OCI-LY1 (cell line): ENCODE data around the gene DGKG.

Experiments
- H2AFZ ChIP-seq: fragments of 200-600 bp; sonication (generic), shearing (Covaris generic); 2 replicates; pipeline ENCODE4 v1.6.0; 2014; ENCODE audit warnings: antibody characterized with exemption, mild to moderate bottlenecking, low read length
- H3F3A ChIP-seq: fragments of 200-600 bp; sonication (generic), shearing (Covaris generic); 2 replicates; pipeline ENCODE4 v1.6.0; 2014; ENCODE audit warnings: mild to moderate bottlenecking, antibody characterized with exemption, low read length, moderate library complexity; ENCODE audit not compliant: insufficient read depth
- H3K27ac ChIP-seq: fragments of 200-600 bp; sonication (generic); 2 replicates; pipeline ENCODE4 v1.5.1; 2014; ENCODE audit warnings: low read length, mixed run types, mild to moderate bottlenecking, low read depth; ENCODE audit not compliant: poor library complexity, severe bottlenecking
- H3K27me3 ChIP-seq: fragments of 200-600 bp; sonication (generic); 2 replicates; pipeline ENCODE4 v1.6.0; 2014; ENCODE audit warnings: antibody characterized with exemption, mild to moderate bottlenecking, low read length, moderate library complexity; ENCODE audit not compliant: insufficient read depth
- H3K36me3 ChIP-seq: fragments of 200-600 bp; sonication (generic); 2 replicates; pipeline ENCODE4 v1.6.1; 2014; ENCODE audit warnings: mild to moderate bottlenecking, antibody characterized with exemption, low read length, moderate library complexity, mixed read lengths; ENCODE audit not compliant: insufficient read depth
- H3K4me1 ChIP-seq: fragments of 200-600 bp; sonication (generic); 2 replicates; pipeline ENCODE4 v1.5.1; 2014; ENCODE audit warnings: mild to moderate bottlenecking, low read length, moderate library complexity; ENCODE audit not compliant: insufficient read depth, severe bottlenecking
- H3K4me2 ChIP-seq: fragments of 200-600 bp; sonication (generic), shearing (Covaris generic); 2 replicates; pipeline ENCODE4 v1.6.1; 2014; ENCODE audit warnings: low read length
- H3K4me3 ChIP-seq: fragments of 200-600 bp; sonication (generic); 2 replicates; pipeline ENCODE4 v1.5.1; 2014; ENCODE audit warnings: low read length, low read depth, mild to moderate bottlenecking, mixed read lengths; ENCODE audit not compliant: poor library complexity, severe bottlenecking
- H3K79me2 ChIP-seq: fragments of 200-600 bp; shearing (Covaris generic); 2 replicates; pipeline ENCODE4 v1.6.1; 2016; ENCODE audit warnings: mixed run types, low read length, mixed read lengths; ENCODE audit not compliant: insufficient read depth
- H3K9ac ChIP-seq: fragments of 200-600 bp; sonication (generic), shearing (Covaris generic); 2 replicates; pipeline ENCODE4 v1.6.1; 2014; ENCODE audit warnings: mild to moderate bottlenecking, low read length, mixed read lengths
- H3K9me2 ChIP-seq: fragments of 200-600 bp; sonication (generic), shearing (Covaris generic); 2 replicates; pipeline ENCODE4 v1.6.1; 2014; ENCODE audit warnings: low read depth, mild to moderate bottlenecking, low read length, mixed read lengths
- H3K9me3 ChIP-seq: fragments of 200-600 bp; shearing (Covaris generic); 2 replicates; pipeline ENCODE4 v1.6.1; 2014; ENCODE audit warnings: low read length, mixed read lengths
- H4K20me1 ChIP-seq: fragments of 200-600 bp; sonication (generic), shearing (Covaris generic); 2 replicates; pipeline ENCODE4 v1.6.0; 2016; ENCODE audit warnings: mild to moderate bottlenecking, low read length; ENCODE audit not compliant: insufficient read depth
- CTCF ChIP-seq: fragments of 200-600 bp; sonication (generic), shearing (Covaris generic); IDR thresholded peaks from 2 replicates; pipeline ENCODE4 v1.5.1; 2017; ENCODE audit warnings: mild to moderate bottlenecking, antibody characterized with exemption, low read length, moderate library complexity, mixed read lengths
- EZH2 ChIP-seq: fragments of 200-600 bp; sonication (generic), shearing (Covaris generic); IDR thresholded peaks from 2 replicates; pipeline ENCODE4 v1.8.0; 2017; ENCODE audit warnings: borderline replicate concordance, mixed run types, mild to moderate bottlenecking, antibody characterized with exemption, low read length, moderate library complexity, mixed read lengths

The DGKG gene

GRCh38 chr3:186316666-186317260, 45.3 kb downstream of the DGKG start:
- Histone ChIP-seq H3K36me3 (no peaks in the 10 kb centered on the region), H3K79me2 (no peaks in the 10 kb centered on the region), H4K20me1 (no peaks in the 10 kb centered on the region), H2AFZ (no peak overlapping the region), H3K9me2 (no peaks in the 10 kb centered on the region), H3K4me2 (no peak overlapping the region), H3K4me1 (no peaks in the 10 kb centered on the region), H3K27ac (no peak overlapping the region), H3F3A (no peaks in the 10 kb centered on the region), H3K9me3 (no peaks in the 10 kb centered on the region), H3K9ac (no peak overlapping the region), H3K4me3 (no peak overlapping the region), H3K27me3 (no peaks in the 10 kb centered on the region)
- TF ChIP-seq CTCF = no peak
- no peak for TF ChIP-seq EZH2

DNA sequence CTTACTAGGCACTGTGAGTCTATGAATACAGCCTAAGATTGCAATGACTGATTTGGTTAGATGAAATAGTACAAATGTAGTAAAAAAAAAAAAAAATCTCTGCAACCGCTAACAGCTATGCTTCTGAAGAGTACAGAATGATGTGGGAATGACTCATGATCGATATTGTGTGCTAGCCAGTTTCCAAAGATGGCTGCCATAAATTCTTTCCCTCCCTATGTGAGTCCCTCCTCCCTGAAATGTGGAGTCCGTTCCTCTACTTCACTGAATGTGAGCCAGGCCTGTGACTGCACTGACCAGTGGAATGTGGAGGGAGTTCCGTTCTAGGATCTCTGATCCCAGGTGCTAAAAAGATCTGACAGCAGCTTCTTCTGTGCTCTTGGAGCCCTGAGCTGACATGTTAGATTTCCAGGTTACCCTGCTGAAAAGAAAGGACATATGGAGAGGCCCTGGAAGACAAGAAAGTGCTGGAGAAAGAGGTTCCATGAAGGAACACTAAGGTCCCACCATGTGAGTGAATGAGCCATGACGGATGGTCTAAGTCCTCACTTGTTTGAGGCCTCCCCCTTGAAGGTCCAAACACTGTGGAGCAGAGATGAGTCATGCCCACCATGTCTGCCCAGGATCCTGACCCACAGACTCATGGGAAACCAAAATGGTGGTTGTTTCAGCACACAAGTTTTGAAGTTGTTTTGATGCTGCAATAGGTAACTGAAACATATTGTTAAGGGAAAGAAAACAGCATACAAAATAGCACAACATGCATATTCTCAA, 46.3 kb downstream of the DGKG start:
- no peak for TF ChIP-seq CTCF
- no peak for TF ChIP-seq EZH2
- no peak overlapping the region for H3K4me3 ChIP-seq

DNA sequence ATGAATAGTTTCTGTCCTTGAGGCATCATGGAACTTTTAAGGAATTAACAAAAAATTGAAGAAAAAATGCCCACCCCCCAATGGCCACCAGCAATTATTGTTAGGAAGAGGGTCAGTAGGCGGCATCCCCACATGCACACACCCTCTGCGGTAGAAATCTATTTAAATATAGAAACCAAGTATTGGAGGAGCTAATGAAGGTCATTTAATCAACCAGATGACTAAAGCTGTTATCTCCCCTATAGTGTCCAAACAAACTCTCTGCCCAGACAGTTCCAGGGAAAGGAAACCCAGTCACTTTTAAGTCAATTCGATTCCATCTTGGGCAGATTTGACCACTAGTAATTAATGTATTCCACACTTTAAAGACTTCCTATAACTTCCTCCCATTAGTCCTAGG, 47.1 kb downstream of the DGKG start:
- H3K9me3 ChIP-seq = no peaks in the 10 kb centered on the region
- H3K9me2 ChIP-seq = no peaks in the 10 kb centered on the region
- H3K36me3 ChIP-seq = no peaks in the 10 kb centered on the region
- H3F3A ChIP-seq = no peaks in the 10 kb centered on the region
- no peak overlapping the region for H3K4me2 ChIP-seq
- H3K9ac ChIP-seq = no peak overlapping the region
- no peak overlapping the region for H2AFZ ChIP-seq
- H4K20me1 ChIP-seq = no peaks in the 10 kb centered on the region
- H3K27me3 ChIP-seq = no peaks in the 10 kb centered on the region
- H3K79me2 ChIP-seq = no peaks in the 10 kb centered on the region
- TF ChIP-seq EZH2 (no peak), CTCF (no peak)
- H3K27ac ChIP-seq = no peak overlapping the region
- no peak overlapping the region for H3K4me3 ChIP-seq
- H3K4me1 ChIP-seq = no peaks in the 10 kb centered on the region

More for the DNA sequence above, 46.3 kb downstream of the DGKG start:
- no peaks in the 10 kb centered on the region for H3K9me2 ChIP-seq
- no peaks in the 10 kb centered on the region for H4K20me1 ChIP-seq
- no peak overlapping the region for H3K27ac ChIP-seq
- H3K9me3 ChIP-seq = no peaks in the 10 kb centered on the region
- no peaks in the 10 kb centered on the region for H3K79me2 ChIP-seq
- no peaks in the 10 kb centered on the region for H3K4me1 ChIP-seq
- no peak overlapping the region for H3K9ac ChIP-seq
- no peaks in the 10 kb centered on the region for H3K27me3 ChIP-seq
- no peaks in the 10 kb centered on the region for H3F3A ChIP-seq
- no peaks in the 10 kb centered on the region for H3K36me3 ChIP-seq
- H2AFZ ChIP-seq = no peak overlapping the region
- no peak overlapping the region for H3K4me2 ChIP-seq
